Subcutaneous adipose tissue (tissue), 4 donors: Measurements from ENCODE around the gene TUBB. TPM values are rescaled to one million over a fixed set of nuclear protein-coding genes. Genes with fewer than 3 reads are reported as not detected.

Experiments
- total RNA-seq, 4 donors: library from RNA; depleted of rRNA; stranded (reverse); fragments of >200 nt; gene quantifications; one replicate each; pipeline ENCODE4 v1.1.0, GENCODE V29; 2016
- TF ChIP-seq, protein P1 (sequence below): fragments of 450-650 bp; IDR thresholded peaks from one replicate; pipeline ENCODE4 v1.5.1; 2016; ENCODE audit warnings: low read depth, mild to moderate bottlenecking, control low read depth, antibody characterized with exemption, moderate library complexity

Gene TUBB
- total RNA-seq, 4 donors from 2014 or later: 166 to 277 (median 220) TPM

DNA sequence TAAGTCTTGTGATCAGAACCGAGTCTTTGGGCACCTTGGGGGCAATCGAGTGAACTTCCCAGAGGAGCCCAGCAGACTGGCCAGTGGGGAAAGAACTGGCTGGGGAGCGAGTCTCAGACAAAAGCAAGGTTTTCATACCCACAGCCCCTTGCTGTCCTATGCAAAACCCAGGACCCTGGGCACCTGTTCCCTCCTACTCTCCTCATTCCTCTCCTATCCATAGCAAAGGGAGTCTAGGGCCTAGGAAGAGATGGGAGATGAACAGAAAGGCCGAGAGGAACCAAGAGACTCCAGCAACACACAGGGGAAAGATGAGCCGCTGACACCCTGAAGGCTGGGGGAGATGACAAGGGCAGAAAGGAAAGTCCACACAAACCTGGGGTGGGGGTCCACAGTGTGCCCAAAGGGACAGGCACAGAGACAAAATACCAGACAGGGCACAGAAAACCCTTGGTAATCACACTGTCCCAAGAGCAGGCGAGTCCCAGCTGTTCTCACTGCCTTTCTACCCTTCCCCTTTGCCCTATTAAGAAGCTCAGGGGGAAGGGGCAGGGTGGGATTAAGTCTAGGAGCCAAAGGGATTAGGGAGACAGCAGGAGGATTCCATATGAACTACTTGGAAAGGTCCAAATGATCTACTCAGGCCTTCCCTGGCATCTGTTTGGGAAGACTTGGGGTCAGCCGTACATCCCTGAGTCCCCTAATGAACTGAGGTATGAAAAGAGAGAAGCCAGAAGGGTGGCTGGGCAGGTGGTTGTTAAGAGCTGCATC lies 40.2 kb upstream of the TUBB start:
- TF ChIP-seq, protein P1, sequence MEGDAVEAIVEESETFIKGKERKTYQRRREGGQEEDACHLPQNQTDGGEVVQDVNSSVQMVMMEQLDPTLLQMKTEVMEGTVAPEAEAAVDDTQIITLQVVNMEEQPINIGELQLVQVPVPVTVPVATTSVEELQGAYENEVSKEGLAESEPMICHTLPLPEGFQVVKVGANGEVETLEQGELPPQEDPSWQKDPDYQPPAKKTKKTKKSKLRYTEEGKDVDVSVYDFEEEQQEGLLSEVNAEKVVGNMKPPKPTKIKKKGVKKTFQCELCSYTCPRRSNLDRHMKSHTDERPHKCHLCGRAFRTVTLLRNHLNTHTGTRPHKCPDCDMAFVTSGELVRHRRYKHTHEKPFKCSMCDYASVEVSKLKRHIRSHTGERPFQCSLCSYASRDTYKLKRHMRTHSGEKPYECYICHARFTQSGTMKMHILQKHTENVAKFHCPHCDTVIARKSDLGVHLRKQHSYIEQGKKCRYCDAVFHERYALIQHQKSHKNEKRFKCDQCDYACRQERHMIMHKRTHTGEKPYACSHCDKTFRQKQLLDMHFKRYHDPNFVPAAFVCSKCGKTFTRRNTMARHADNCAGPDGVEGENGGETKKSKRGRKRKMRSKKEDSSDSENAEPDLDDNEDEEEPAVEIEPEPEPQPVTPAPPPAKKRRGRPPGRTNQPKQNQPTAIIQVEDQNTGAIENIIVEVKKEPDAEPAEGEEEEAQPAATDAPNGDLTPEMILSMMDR: no peak

DNA sequence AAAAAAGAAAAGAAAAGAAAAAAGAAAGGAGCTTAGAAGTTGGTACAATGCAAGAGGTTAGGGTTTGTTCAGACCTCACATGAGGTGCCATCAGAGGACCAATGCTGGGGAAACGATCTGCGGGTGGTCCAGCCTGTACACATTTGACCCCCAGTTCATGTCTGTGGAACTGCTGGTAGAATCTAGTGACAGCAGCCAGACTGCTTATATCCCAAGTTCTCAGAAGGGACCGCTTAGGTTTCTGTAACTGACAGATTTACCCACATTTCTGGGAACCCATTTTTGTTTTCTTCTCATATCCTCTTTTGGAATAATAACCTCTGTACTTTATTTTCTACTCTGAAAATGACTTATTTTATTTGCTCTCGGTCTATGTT lies 38.4 kb upstream of the TUBB start:
- TF ChIP-seq, protein P1: no peak

DNA sequence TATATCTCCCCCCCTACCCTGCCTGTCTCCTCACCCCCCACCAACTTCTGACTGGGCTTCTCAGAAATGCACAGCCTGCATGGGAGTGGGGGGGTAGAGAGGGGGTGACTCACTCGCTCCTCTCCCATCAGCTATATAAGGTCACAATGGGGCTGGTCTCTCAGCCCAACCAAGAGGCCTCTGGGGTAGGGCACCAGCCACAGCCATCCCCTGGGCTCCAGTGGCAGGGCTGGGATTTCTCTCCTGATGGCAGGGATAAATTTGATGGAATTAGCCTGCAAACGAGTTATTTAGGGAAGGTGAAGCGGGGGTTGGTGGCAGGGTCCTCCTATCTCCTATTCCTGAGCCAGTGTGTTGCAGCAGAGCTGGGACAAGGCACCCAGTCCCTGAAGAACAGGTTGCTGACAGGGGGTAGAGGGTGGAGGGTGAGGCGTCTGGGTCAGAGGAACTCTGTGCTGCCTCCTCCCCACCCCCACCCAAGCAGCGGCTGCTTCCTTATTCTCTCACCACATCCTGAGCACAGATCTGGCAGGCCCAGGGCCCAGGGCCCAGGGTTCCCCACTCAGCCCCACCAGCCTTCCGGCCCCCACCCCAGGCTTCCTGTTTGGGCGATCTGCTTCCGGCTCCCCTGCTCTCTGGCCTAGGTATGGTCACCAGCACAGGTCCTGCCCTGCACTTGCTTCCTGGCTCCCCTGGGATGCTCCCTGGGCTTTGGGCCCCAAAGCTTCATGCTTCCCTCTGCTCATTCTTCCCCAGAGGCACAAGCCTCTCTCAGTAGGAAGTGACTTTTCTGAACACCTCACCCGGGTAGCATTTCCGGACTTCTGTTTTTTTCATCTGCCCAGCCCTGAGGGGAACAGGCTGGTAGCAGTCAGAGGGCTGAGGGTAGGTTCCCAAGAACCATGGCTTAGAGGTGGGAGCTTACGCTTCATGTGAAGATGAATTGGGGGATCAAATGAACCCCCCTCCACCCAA lies 37.7 kb upstream of the TUBB start:
- TF ChIP-seq, protein P1: no peak

DNA sequence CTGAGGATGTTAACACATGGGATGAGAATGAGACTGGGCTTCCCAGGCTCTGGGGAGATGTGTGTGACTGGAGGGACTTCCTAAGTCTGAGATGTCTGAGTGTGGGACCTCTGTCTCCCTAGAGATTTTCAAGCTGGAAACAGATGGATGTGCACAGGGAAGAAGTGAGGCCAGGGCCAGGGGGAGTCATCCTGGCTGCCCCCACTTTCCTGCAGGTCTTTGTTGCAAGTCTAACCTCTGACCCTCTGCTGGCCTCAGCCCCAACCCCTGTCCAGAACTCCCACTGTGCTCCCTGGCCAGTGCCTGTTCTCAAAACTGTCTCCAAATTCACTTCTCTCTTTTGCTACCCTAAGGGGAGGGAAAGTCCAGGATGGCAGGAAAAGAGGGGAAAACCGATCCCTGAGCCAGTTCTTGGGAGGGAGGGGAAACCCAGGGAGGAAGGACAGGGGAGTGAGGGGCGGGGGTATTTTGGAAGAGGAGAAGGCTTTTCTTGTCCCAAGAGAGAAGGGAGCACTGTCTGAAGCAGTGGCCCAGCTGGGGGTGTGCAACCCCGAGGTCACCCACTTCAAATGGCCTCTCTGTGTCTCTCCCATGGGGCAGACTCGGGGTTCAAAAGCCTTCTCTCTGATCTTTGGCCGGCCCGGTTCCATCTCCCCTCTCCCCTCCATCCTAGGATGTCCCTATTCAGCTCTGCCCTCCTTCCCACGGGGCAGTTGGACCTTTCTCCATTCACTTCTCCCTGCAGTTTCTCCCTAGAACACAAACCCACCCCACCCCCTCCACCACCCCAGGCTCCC lies 36.8 kb upstream of the TUBB start:
- TF ChIP-seq, protein P1: no peak

DNA sequence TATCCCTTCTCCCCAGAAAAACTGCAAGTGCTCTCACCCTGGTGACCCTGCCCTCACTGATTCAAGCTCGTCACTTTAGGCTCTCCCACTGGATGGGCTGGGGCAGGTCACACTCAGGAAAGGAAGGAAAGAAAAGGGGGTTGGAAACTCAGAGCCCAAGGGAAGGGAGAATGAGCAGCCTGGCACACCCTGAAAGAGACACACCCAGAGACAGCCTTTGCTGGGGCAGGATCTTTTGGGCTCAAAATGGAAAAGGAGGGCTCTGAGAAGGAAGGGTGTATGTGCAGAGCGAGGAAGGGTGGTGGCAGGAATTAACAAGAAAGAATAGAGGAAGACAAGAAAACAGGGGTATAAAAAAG lies 36.2 kb upstream of the TUBB start:
- TF ChIP-seq, protein P1: no peak

DNA sequence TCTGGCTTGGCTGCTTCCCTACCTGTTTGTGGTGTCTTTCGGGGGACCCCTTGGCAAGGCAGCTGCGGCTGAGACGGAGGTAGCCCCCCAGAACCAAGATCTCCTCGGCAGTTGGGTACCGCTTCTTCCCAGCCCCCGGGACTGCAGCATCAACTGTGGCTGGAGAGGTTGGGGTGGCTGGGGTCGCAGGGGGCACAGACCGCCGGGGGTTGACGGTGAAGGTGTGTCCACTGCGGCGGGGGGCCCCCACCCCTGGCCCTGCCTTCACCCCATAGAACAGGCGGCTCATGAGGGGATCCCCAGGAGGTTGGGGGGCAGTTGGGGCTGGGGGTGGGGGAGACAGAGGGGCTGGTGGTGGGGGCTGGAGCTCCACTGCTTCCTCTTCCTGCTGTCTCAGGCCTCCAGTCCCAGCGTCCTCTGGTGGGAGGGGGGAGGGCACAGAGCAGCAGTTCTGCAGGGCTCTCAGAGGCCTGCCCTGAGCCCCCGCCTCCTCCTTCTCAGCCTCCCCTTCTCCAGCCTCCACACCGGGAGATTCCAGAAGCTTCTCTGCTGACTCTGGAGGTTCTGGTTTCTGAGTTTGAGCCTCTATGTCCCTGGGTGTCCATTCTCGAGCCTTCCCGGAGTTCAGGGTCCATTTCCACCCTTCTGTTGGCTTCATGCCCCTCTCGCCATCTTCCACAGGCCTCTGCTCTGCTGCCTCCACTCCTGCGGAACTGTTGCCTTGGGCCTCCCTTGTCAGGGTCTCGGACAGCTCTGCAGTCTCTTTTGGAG lies 35.6 kb upstream of the TUBB start:
- TF ChIP-seq, protein P1: no peak
